MCF 10A (cell line): ENCODE measurements around the gene PRXL2C. TPM values are rescaled to one million over a fixed set of nuclear protein-coding genes. Genes with fewer than 3 reads are reported as not detected.
"Not testable (repeated sequence)": the region's sequence is repeated elsewhere in the genome, so short reads cannot be mapped to it uniquely, and the experiment has no call there.

Source experiments
- BruUV-seq: library from RNA; stranded (reverse); fragments of 400-500 nt; replicated peaks from 2 replicates; lab custom pipeline; 2021; lab: Mats Ljungman, UMichigan
- CTCF ChIA-PET: fragments of 300-600 bp; sonication (Branson Sonifier 250); formaldehyde crosslinking; extraction: SDS; loops from one replicate; lab custom pipeline; 2021; ENCODE audit warnings: antibody characterized with exemption, inconsistent platforms; lab: Yijun Ruan, JAX
- POLR2A ChIA-PET: fragments of 300-600, 350-650 bp; sonication (Branson Sonifier 250); formaldehyde crosslinking; extraction: SDS; loops from one replicate; lab custom pipeline; 2020; ENCODE audit warnings: antibody characterized with exemption, inconsistent platforms; lab: Yijun Ruan, JAX
- DNase-seq: peaks from one replicate; pipeline ENCODE4 v3.0.0-alpha.2; 2018; ENCODE audit not compliant: unreplicated experiment
- H3K27ac Mint-ChIP-seq: one replicate; pipeline ENCODE4 v1.8.0; 2022; ENCODE audit warnings: mild to moderate bottlenecking, low read depth, mixed read lengths; ENCODE audit not compliant: unreplicated experiment
- H3K27me3 Mint-ChIP-seq: one replicate; pipeline ENCODE4 v1.8.0; 2022; ENCODE audit warnings: mixed read lengths; ENCODE audit not compliant: insufficient read depth, unreplicated experiment
- H3K36me3 Mint-ChIP-seq: one replicate; pipeline ENCODE4 v1.8.0; 2022; ENCODE audit warnings: mild to moderate bottlenecking, moderate library complexity, mixed read lengths; ENCODE audit not compliant: insufficient read depth, unreplicated experiment
- H3K4me1 Mint-ChIP-seq: one replicate; pipeline ENCODE4 v1.8.0; 2022; ENCODE audit warnings: mixed read lengths; ENCODE audit not compliant: insufficient read depth, unreplicated experiment
- H3K4me3 Mint-ChIP-seq: one replicate; pipeline ENCODE4 v1.8.0; 2022; ENCODE audit warnings: mild to moderate bottlenecking, moderate library complexity, mixed read lengths; ENCODE audit not compliant: unreplicated experiment
- H3K9me3 Mint-ChIP-seq: one replicate; pipeline ENCODE4 v1.8.0; 2022; ENCODE audit warnings: mixed read lengths; ENCODE audit not compliant: unreplicated experiment
- intact Hi-C: fragments of 100-400 bp; cut with micrococcal nuclease; formaldehyde crosslinking; loops from 2 replicates; pipeline ENCODE4 v1.14.1; 2022
- total RNA-seq: library from RNA; stranded (reverse); gene quantifications from 2 replicates; pipeline ENCODE4 v1.2.3, GENCODE V29; 2022
- TF ChIP-seq, protein P1 (sequence below): fragments of 200-600 bp; IDR thresholded peaks from one replicate; pipeline ENCODE4 v1.8.0; 2022; ENCODE audit warnings: antibody characterized with exemption, mild to moderate bottlenecking; ENCODE audit not compliant: unreplicated experiment

PRXL2C gene
- total RNA-seq, 1 experiment from 2014 or later, result 15.6 TPM

DNA sequence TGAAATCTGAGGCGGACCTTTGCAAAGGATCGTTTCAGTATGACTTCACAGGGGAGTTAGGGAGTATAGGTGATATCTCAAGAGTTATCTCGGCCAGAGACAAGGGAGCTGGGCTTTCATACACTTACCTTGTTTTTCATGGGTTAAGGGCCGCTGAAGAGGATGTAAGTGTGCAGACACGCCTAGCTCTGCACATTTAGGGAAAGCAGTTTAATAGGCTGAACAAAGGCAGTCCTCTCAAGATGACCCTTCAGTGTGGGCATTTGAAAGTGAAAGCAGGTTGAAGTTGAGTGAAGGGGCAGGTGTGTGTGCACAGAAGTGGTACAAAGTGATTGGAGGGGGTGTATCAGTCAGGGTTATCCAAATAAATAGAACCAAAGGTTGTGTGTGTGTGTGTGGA is 33.1 kb upstream of the PRXL2C start:
- intact Hi-C loops, result no loop called here
- no peak overlapping the region for H3K27ac Mint-ChIP-seq
- no TSS peak for BruUV-seq
- H3K9me3 Mint-ChIP-seq, result peaks cover 15% of the 10 kb centered on the region
- POLR2A ChIA-PET, result no interaction called here
- H3K4me3 Mint-ChIP-seq, result no peak overlapping the region
- H3K4me1 Mint-ChIP-seq, result no peaks in the 10 kb centered on the region
- H3K27me3 Mint-ChIP-seq, result no peaks in the 10 kb centered on the region
- DNase-seq, result no peak
- CTCF ChIA-PET, result interaction anchor here (0.7 kb wide), 1 partner anchor 12 kb away, joined by 3 read pairs; no protein-coding TSS in a partner anchor
- TF ChIP-seq, protein P1, sequence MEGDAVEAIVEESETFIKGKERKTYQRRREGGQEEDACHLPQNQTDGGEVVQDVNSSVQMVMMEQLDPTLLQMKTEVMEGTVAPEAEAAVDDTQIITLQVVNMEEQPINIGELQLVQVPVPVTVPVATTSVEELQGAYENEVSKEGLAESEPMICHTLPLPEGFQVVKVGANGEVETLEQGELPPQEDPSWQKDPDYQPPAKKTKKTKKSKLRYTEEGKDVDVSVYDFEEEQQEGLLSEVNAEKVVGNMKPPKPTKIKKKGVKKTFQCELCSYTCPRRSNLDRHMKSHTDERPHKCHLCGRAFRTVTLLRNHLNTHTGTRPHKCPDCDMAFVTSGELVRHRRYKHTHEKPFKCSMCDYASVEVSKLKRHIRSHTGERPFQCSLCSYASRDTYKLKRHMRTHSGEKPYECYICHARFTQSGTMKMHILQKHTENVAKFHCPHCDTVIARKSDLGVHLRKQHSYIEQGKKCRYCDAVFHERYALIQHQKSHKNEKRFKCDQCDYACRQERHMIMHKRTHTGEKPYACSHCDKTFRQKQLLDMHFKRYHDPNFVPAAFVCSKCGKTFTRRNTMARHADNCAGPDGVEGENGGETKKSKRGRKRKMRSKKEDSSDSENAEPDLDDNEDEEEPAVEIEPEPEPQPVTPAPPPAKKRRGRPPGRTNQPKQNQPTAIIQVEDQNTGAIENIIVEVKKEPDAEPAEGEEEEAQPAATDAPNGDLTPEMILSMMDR, result no peak
- H3K36me3 Mint-ChIP-seq, result no peaks in the 10 kb centered on the region

DNA sequence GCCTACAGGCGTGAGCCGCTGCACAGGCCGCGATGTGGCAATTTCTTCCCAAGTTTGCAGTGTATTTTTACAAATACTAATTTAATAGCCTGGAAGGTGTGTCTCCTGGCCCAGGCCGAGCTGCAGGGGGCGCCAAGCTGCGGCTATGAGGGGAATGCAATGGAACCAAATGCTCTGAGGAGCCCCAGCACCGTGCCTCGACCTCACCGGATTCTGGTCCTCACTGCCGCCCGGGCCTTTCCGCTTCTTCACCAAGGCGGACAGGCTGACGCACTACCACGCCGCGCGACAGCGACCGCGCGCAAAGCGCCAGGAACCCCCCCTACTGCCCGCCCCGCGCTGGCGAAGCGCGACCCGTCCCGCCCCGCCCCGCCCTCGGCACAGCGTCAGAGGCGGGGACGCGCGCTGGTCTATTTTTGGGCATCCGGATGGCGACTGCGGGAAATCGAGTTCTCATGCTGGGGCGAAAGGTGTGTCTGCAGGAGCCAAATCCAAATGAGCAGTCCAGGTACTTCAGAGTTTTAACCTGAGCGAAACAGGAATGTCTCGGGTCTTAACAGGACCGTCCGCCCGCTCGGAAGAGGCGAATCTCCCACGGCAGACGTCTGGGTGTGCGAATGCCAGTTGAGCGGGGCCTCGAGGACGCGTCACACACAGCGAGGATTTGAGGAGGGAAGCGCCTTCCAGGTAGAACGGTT is 31.7 kb upstream of the PRXL2C start:
- BruUV-seq, result no TSS peak
- Mint-ChIP-seq H3K27me3 (no peaks in the 10 kb centered on the region), H3K9me3 (peaks cover 10% of the 10 kb centered on the region), H3K4me3 (no peak overlapping the region), H3K36me3 (no peaks in the 10 kb centered on the region), H3K27ac (no peak overlapping the region), H3K4me1 (no peaks in the 10 kb centered on the region)
- intact Hi-C loops, result no loop called here
- no peak for DNase-seq
- TF ChIP-seq, protein P1, result no peak
- CTCF ChIA-PET, result interaction anchor here (0.5 to 0.6 kb wide), 4 partner anchors 8 to 1250 kb away, joined by 3 to 5 read pairs (median 3); no protein-coding TSS in a partner anchor
- POLR2A ChIA-PET, result no interaction called here

DNA sequence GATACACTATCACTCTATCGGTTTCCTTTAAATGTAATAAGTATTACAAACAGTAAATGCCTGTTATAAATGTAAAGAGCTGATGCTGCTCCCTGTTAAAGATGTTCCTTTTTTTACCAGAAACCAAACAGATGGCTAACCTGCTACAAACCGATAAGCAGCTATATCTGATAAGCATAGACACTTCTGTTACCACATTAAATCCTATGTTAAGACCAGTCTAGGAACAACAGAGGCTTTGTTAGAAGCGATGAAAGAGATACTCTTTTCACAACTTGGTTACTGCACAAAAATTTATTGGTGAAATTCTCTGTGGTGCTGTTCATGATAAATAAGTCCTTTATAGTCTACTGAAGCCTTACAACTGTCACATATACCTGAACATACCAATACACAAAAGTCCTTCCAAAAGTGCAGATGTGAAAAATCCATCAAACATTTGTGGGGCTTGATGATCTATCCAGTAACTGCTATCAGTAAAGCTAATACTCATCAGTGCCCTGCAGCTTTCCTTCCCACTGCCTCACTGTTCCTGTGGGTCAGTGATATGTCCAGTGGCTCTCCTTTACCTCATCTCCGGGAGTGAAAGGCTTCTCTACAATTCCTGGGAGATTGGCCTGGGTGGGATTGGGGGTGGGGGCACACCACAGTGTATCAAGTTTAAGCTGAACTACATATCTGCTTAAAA is 25.8 kb upstream of the PRXL2C start:
- Mint-ChIP-seq H3K4me1 (no peaks in the 10 kb centered on the region), H3K36me3 (no peaks in the 10 kb centered on the region), H3K27ac (no peak overlapping the region), H3K9me3 (no peaks in the 10 kb centered on the region), H3K4me3 (no peak overlapping the region), H3K27me3 (no peaks in the 10 kb centered on the region)
- CTCF ChIA-PET, result interaction anchor here (1.3 kb wide), 1 partner anchor 13 kb away, joined by 8 read pairs; no protein-coding TSS in a partner anchor
- intact Hi-C loops, result no loop called here
- DNase-seq, result no peak
- no TSS peak for BruUV-seq
- POLR2A ChIA-PET, result interaction anchor here (0.9 kb wide), 1 partner anchor 26 kb away, joined by 3 read pairs; the partner anchor contains the start of gene PRXL2C
- TF ChIP-seq, protein P1, result no peak

DNA sequence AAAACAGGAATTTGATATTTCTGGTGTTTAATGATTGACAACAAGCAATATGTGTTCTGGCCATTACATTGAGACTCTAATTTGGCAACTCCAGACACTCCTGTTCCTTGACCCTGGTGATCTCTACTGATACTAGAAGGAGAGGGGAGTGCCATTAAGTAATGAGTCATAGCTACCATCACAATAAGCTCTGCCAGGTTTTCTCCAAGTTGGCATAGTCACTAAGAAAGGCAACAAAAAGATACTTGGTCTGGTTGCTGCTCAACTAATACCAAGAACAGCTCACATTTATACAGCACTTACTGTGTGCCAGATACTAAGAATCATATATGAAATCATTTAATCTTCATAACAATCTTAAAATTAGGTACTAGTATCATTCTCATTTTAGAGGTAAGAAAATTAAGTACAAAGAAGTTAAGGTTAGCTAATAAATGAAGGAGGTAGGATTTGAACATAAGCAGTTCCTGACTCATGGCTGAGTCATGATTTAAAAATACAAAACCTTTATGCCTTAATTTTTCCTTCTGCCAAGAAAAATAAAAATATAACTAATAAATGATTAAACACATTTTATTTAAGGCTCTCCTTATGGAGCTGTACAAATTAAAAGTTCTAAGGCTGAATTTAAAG is 19.9 kb upstream of the PRXL2C start:
- H3K36me3 Mint-ChIP-seq, result no peaks in the 10 kb centered on the region

DNA sequence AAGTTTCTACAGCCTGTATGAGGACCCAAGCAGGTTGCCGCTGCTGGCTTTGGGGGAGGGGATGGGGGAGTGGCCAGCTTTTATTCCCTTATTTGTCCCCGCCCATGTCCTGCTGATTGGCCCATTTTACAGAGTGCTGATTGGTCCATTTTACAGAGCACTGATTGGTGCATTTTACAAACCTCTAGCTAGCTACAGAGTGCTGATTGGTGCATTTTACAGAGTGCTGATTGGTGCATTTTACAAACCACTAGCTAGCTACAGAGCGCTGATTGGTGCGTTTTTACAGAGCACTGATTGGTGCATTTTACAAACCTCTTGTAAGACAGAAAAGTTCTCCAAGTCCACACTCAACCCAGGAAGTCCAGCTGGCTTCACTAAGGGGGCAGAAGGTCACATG is 18.7 kb upstream of the PRXL2C start:
- H3K4me3 Mint-ChIP-seq, intact Hi-C loops, BruUV-seq, H3K9me3 Mint-ChIP-seq, H3K27me3 Mint-ChIP-seq, H3K27ac Mint-ChIP-seq, H3K36me3 Mint-ChIP-seq, DNase-seq: not testable (repeated sequence)
- peaks cover 11% of the 10 kb centered on the region for H3K4me1 Mint-ChIP-seq
- POLR2A ChIA-PET, result interaction anchor here (1.4 kb wide), 1 partner anchor 104 kb away, joined by 4 read pairs; the partner anchor contains the start of gene ZNF510
- CTCF ChIA-PET, result interaction anchor here (0.6 kb wide), 2 partner anchors 279 to 358 kb away, joined by 3 read pairs; no protein-coding TSS in a partner anchor

More for the DNA sequence above, 19.9 kb upstream of the PRXL2C start:
- ChIA-PET POLR2A (interaction anchor here (0.6 to 1.4 kb wide), 6 partner anchors 9 to 168 kb away, joined by 3 to 6 read pairs (median 4); partner anchors contain the start of gene ZNF510), CTCF (interaction anchor here (0.6 to 1.0 kb wide), 7 partner anchors 9 to 358 kb away, joined by 3 to 4 read pairs (median 3); no protein-coding TSS in a partner anchor)
- Mint-ChIP-seq H3K4me1 (peaks cover 11% of the 10 kb centered on the region), H3K27ac (peak overlapping the region; percentile 27), H3K9me3 (no peaks in the 10 kb centered on the region), H3K4me3 (no peak overlapping the region), H3K27me3 (no peaks in the 10 kb centered on the region)
- TF ChIP-seq, protein P1, result no peak
- intact Hi-C loops, result no loop called here
- DNase-seq, result peak; percentile 91
- no TSS peak for BruUV-seq
